ENCODE results near the gene ATG2B.

ATG2B gene

DNA sequence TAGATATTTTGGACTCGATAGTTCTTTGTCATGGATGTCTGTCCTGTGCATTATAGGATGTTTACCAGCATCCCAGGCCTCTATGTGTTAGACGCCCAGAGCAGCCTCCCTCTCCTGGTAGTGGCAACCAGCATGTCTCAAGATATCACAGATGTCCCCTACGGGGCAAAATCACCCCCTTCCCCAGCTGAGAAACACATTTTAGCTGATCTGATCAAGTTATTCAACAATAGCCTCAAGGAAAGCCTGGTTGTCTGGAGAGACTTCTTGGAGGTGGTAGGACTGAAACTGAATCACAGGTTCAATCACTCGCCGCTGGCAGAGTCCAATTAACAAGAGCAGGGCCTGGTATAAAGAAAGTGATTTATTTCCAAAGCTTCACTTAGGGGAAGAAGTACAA, 89.5 kb downstream of the ATG2B start:
- H3K4me3 ChIP-seq (ENCODE audit: low read depth, low read length) = no peak overlapping the region
- TF ChIP-seq, protein P1, sequence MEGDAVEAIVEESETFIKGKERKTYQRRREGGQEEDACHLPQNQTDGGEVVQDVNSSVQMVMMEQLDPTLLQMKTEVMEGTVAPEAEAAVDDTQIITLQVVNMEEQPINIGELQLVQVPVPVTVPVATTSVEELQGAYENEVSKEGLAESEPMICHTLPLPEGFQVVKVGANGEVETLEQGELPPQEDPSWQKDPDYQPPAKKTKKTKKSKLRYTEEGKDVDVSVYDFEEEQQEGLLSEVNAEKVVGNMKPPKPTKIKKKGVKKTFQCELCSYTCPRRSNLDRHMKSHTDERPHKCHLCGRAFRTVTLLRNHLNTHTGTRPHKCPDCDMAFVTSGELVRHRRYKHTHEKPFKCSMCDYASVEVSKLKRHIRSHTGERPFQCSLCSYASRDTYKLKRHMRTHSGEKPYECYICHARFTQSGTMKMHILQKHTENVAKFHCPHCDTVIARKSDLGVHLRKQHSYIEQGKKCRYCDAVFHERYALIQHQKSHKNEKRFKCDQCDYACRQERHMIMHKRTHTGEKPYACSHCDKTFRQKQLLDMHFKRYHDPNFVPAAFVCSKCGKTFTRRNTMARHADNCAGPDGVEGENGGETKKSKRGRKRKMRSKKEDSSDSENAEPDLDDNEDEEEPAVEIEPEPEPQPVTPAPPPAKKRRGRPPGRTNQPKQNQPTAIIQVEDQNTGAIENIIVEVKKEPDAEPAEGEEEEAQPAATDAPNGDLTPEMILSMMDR (IDR thresholded peaks at IDR 0.05; ENCODE audit: low read depth, low read length) = no peak

DNA sequence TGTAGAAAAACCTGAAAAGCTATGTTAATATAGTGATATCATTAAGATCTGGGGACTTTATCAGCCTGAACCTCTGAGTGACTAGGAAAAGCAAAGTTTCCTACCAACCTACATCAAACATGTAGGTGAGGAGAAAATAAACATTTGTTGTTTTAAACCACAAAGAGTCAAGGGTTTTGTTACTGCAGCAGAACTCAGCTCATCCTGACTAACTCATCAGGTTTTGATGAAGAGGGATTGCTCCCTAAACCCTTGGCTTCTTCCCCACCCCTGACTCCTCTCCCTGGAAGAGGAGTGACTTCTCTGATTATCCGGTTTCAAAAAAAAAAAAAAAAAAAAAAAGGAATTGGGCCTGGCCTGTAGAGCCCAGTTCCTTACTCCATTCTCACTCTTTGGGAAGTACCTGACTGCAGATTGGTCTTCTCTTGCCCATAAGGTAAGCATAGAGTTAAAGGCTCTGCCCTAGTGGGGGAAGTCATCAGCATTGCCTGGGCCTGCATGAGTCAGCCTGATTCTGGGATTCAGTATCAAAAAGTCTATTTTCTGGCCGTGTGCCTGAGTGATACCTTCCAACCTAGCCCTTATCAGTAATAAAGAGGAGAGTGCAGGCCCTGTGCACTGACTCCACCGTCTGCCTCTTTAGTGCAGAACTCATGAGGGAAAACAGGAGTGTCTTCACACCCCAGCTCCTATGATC, 90.2 kb downstream of the ATG2B start:
- no peak overlapping the region for H3K4me3 ChIP-seq (ENCODE audit: low read depth, low read length)
- TF ChIP-seq, protein P1 (IDR thresholded peaks at IDR 0.05; ENCODE audit: low read depth, low read length) = no peak

DNA sequence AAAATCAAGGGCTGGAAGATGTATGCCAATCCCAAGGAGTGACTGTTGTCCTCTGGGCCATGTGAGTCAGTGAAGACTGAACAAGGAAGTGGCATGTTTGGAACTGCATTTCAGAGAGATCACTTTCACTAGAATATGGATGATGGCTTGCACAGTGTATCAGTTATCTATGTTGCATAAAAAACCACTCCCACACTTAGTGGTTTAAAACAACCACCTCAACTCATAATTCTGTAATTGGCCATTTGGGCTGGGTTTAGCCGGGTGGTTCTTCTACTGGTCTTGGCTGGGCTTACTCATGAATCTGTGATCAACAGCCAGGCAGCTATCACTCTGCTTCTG, 91.7 kb downstream of the ATG2B start:
- no peak overlapping the region for H3K4me3 ChIP-seq (ENCODE audit: low read depth, low read length)
- TF ChIP-seq, protein P1 (IDR thresholded peaks at IDR 0.05; ENCODE audit: low read depth, low read length) = no peak

DNA sequence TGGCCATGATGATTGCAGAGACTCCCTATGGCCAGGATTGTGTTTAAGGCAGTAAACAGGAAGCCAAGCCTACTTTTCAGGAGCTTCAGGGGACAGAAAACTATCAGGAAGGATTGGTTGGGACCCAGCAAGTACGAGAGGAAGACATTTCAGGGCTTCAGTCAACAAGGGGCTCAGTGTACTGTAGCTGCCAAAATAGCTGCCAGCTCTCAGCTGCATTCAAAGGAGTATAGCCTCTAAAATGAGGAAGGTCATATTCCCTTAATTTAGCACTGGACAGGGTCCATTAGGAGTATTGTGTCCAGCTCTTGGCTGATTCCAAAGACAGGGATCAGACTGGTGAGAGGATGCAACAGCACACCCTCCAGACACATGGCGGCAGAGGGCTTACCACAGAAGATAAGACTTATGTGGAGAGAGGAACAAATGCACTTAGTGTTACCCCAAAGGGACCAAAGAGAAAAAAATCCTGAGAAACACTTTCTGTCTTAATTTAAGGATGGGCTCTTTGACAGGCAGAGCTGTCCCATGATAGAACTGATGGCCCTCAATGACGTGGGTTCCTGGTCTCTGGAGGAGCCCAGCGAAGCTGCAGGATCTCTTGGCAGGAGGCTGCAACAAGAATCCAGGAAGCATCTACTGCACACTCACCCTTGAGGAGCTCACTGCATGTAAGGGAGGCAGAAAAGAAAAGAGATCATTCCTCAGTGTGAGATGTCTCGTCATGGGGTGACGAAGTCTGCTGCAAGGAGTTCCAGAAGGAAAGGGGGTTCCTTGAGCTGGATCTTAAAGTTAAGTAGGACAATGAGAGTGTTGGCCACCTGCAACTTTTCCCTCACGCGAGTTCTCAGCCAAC, 92.3 kb downstream of the ATG2B start:
- TF ChIP-seq, protein P1 (IDR thresholded peaks at IDR 0.05; ENCODE audit: low read depth, low read length) = no peak
- H3K4me3 ChIP-seq (ENCODE audit: low read depth, low read length) = no peak overlapping the region

DNA sequence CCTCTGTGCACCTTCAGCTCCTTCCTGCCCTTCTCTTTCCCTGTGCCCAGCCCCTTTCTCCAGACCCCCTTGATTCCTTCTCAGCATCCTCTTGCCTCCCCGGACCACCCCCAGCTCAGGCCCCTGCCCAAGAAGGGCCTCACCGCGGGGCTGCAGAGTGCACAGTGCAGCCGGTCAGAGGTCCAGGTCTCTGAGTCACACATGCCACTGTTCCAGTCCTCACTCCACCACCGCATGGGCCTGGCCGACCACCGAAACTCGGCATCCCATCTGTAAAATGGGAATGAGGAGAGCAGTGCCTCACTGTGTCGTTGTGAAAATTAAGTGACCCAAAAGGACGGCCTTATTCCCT, 93.8 kb downstream of the ATG2B start:
- TF ChIP-seq, protein P1 (IDR thresholded peaks at IDR 0.05; ENCODE audit: low read depth, low read length) = no peak
- H3K4me3 ChIP-seq (ENCODE audit: low read depth, low read length) = no peak overlapping the region

DNA sequence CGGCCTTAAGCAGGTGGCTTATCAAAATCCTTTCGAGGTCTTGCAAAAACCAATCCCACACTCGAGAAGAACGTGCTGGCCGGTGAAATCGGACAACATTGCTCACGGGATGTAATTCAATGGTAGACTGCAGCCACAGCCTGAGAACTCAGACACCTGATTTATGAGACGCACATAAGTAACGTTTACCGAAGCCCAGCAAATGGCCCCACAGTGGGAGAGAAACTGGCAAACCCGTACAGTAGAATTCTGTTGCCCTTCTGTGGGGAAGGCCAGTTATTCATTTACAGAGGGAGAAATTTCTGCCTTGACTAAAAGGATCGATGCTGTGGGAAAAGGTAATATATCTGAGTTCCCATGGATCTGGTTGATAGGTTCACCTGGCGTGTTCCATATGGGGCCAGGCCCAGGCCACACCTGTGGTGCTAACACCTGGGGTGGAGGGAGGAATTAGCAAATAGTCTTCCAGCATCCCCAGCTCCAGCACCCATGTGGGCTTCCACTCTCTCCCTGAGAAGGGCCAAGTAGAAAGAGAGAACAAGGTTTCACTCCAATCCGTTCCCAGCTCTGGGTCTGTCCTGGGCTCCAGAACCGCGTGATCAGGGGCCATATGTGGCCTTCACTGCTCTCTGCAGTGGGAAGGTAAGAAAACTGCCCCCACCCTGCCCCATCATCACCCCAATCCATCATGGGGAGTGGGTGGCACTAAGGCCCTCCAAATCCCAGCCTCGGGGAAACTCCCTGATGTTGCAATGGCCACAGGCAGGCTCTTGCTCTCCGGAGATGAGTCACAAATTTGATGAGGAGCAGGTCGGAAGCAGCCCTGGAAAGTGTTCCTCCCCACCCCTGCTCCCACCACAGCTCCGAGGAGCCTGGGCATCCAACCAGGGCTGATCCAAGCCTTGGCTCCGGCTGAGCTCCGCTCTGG, 94.4 kb downstream of the ATG2B start:
- TF ChIP-seq, protein P1 (IDR thresholded peaks at IDR 0.05; ENCODE audit: low read depth, low read length) = no peak
- no peak overlapping the region for H3K4me3 ChIP-seq (ENCODE audit: low read depth, low read length)

Data from WI38 (cell line).